ENCODE measurements around the gene SYNPO2. TPM values are rescaled to one million over a fixed set of nuclear protein-coding genes. Genes with fewer than 3 reads are reported as not detected.

SYNPO2 gene
- total and polyA plus RNA-seq, 2 of the 8 experiments (the other 6 are each of a cell fraction or from before 2014, with no cell fraction given) = 0.50 to 4.2 TPM

GRCh38 chr4:119029847-119030535 is 141.3 kb downstream of the SYNPO2 start:
- no peak overlapping the region for H3K14ac ChIP-seq (ENCODE audit: insufficient read length)
- CTCF ChIA-PET (ENCODE audit: partially characterized antibody) = interaction anchor here (0.9 to 3.3 kb wide), 3 partner anchors 11 to 226 kb away, joined by 3 to 33 read pairs (median 4); no protein-coding TSS in a partner anchor
- H3K36me3 ChIP-seq (ENCODE audit: control insufficient read depth in 2 of 4, insufficient read depth in 4 of 4, low read length in 3 of 4) = no peaks in the 10 kb centered on the region
- H4K20me1 ChIP-seq (replicated peaks in 1 of 2; ENCODE audit: control insufficient read depth in 1 of 2, insufficient read depth in 2 of 2, low read length in 2 of 2) = no peaks in the 10 kb centered on the region
- 95% methylated on average over 18 of the region's 18 CpGs; no CpG with 5 or more reads in 1 of the 2 experiments for WGBS, 2 experiments (ENCODE audit: extremely low coverage in 1 of 2, insufficient coverage in 1 of 2, insufficient read length in 1 of 2, insufficient replicate concordance in 2 of 2, low coverage in 1 of 2, low lambda C conversion rate in 2 of 2, missing lambda C conversion rate in 1 of 2)
- H2BK120ac ChIP-seq (replicated peaks; ENCODE audit: low read depth, low read length) = no peak overlapping the region
- peaks cover 0 to under 1% (median 0%) of the 10 kb centered on the region in 4 experiments; a peak in 1 of 7 replicates for H3K4me1 ChIP-seq (replicated peaks in 1 of 4; ENCODE audit: control insufficient read depth in 3 of 4, insufficient read depth in 4 of 4, low read length in 3 of 4)
- H4K91ac ChIP-seq (replicated peaks; ENCODE audit: insufficient read length, low read length) = no peak overlapping the region
- no peak overlapping the region for H3K18ac ChIP-seq (ENCODE audit: extremely low read depth, low read length)
- H3K9ac ChIP-seq (replicated peaks in 1 of 4; ENCODE audit: extremely low read depth in 1 of 4, low read depth in 3 of 4, low read length in 3 of 4) = no peak overlapping the region
- H2BK5ac ChIP-seq (ENCODE audit: low read depth, low read length) = no peak overlapping the region
- no peak overlapping the region for H4K8ac ChIP-seq (ENCODE audit: extremely low read depth, insufficient read depth, low read length)
- no peak overlapping the region for H2BK15ac ChIP-seq (ENCODE audit: low read length)
- H4K5ac ChIP-seq (ENCODE audit: insufficient read length, low read depth, low read length) = no peak overlapping the region
- H3K56ac ChIP-seq (replicated peaks; ENCODE audit: insufficient read length, low read depth, low read length) = no peak overlapping the region
- no peaks in the 10 kb centered on the region for H3K9me3 ChIP-seq (ENCODE audit: insufficient read depth in 2 of 2, low read depth in 1 of 2, low read length in 1 of 2)
- POLR2A ChIA-PET (ENCODE audit: partially characterized antibody) = interaction anchor here (0.6 kb wide), 1 partner anchor 15 kb away, joined by 4 read pairs; no protein-coding TSS in a partner anchor
- H2AFZ ChIP-seq (ENCODE audit: low read length) = no peak overlapping the region
- H2BK12ac ChIP-seq (ENCODE audit: low read depth, low read length) = peak overlapping the region; percentile 18; the same call in 1 of the 2 replicates
- H3K27me3 ChIP-seq (replicated peaks in 1 of 4; ENCODE audit: control insufficient read depth in 3 of 4, extremely low read depth in 1 of 4, insufficient read depth in 3 of 4, low read length in 3 of 4) = no peaks in the 10 kb centered on the region
- H3K4me2 ChIP-seq (ENCODE audit: insufficient read depth in 1 of 2, low read depth in 2 of 2, low read length in 2 of 2) = no peak overlapping the region
- H3K79me1 ChIP-seq (ENCODE audit: low read depth, low read length) = no peaks in the 10 kb centered on the region
- FAIRE-seq (no peak), DNase-seq (ENCODE audit: low read depth in 1 of 2, low spot score in 2 of 2) (no peak)
- no peak overlapping the region for H2BK20ac ChIP-seq (ENCODE audit: low read length)
- H3K23ac ChIP-seq (ENCODE audit: insufficient read length) = no peak overlapping the region
- no peak overlapping the region for H3K4ac ChIP-seq (replicated peaks; ENCODE audit: insufficient read length, low read depth, low read length)
- no peaks in the 10 kb centered on the region for H3K79me2 ChIP-seq (ENCODE audit: control insufficient read depth in 1 of 2, insufficient read depth in 2 of 2, low read length in 2 of 2)
- no peak overlapping the region for H2AK5ac ChIP-seq (ENCODE audit: low read depth, low read length)
- no peak overlapping the region for H3K4me3 ChIP-seq (ENCODE audit: extremely low read depth in 1 of 4, insufficient read depth in 2 of 4, low read depth in 3 of 4, low read length in 4 of 4)
- TF ChIP-seq POU5F1 (IDR thresholded peaks at IDR 0.05; ENCODE audit: low read depth, low read length) (no peak), BRCA1 (IDR thresholded peaks at IDR 0.05; ENCODE audit: low read depth, low read length) (no peak), RBBP5 (IDR thresholded peaks at IDR 0.05; ENCODE audit: borderline replicate concordance, low read depth, low read length) (no peak), MAX (IDR thresholded peaks at IDR 0.05) (no peak), ATF2 (IDR thresholded peaks at IDR 0.05; ENCODE audit: low read length) (no peak), SP4 (IDR thresholded peaks at IDR 0.05; ENCODE audit: low read length) (no peak)
- TF ChIP-seq, protein P1, sequence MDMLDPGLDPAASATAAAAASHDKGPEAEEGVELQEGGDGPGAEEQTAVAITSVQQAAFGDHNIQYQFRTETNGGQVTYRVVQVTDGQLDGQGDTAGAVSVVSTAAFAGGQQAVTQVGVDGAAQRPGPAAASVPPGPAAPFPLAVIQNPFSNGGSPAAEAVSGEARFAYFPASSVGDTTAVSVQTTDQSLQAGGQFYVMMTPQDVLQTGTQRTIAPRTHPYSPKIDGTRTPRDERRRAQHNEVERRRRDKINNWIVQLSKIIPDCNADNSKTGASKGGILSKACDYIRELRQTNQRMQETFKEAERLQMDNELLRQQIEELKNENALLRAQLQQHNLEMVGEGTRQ (IDR thresholded peaks at IDR 0.05; ENCODE audit: low read length) = no peak
- no peak overlapping the region for H3K27ac ChIP-seq (ENCODE audit: low read depth, low read length)
- no peaks in the 10 kb centered on the region for H3K23me2 ChIP-seq (ENCODE audit: low read depth, low read length)

Data from H1 (cell line).